Activated CD4-positive, alpha-beta T cell treated with anti-CD3 and anti-CD28 coated beads, Interleukin-2, amount 50 U/mL, for 4 hours (primary cell): ENCODE measurements around the gene SAT1.
A peak's percentile ranks its signal among the peaks of the same experiment; 100 is the strongest.
"Not testable (repeated sequence)": the region's sequence is repeated elsewhere in the genome, so short reads cannot be mapped to it uniquely, and the experiment has no call there.

Experiments
- DNase-seq, 2 experiments: peaks; one replicate each; pipeline ENCODE4 v3.0.0-alpha.2; 2020

Gene SAT1

GRCh38 chrX:23782863-23783588 is at the start of gene SAT1:
SAT1 (plus strand) TSS chrX:23783173; CDS start chrX:23783352, 179 bp downstream.
- peak; percentile 88 to 90 for DNase-seq

GRCh38 chrX:23736030-23736429 is 46.9 kb upstream of the SAT1 start:
- DNase-seq, result no peak

GRCh38 chrX:23737413-23737812 is 45.6 kb upstream of the SAT1 start:
- no peak for DNase-seq

GRCh38 chrX:23742174-23742696 is 40.7 kb upstream of the SAT1 start:
- DNase-seq, result peak in 1 of 2 experiments; percentile 0

GRCh38 chrX:23742697-23743622 is 40.0 kb upstream of the SAT1 start, which contains the start of gene ACOT9:
ACOT9 (minus strand) TSS chrX:23743276; CDS start chrX:23743144, 132 bp downstream.
- DNase-seq, result peak; percentile 26 to 34

- DNase-seq, result not testable (repeated sequence)
Observed at GRCh38 chrX:23743623-23743971, 39.4 kb upstream of the SAT1 start.

GRCh38 chrX:23745786-23746185 is 37.2 kb upstream of the SAT1 start:
- no peak for DNase-seq

GRCh38 chrX:23749129-23749528 is 33.8 kb upstream of the SAT1 start:
- no peak for DNase-seq

GRCh38 chrX:23749576-23749975 is 33.4 kb upstream of the SAT1 start:
- no peak for DNase-seq

- no peak for DNase-seq
Observed at GRCh38 chrX:23752740-23753415, 30.1 kb upstream of the SAT1 start.

GRCh38 chrX:23754664-23755063 is 28.3 kb upstream of the SAT1 start:
- DNase-seq, result no peak

- DNase-seq, result peak; percentile 59 to 61
Observed at GRCh38 chrX:23756165-23756564, 26.8 kb upstream of the SAT1 start.

GRCh38 chrX:23759821-23760220 is 23.2 kb upstream of the SAT1 start:
- no peak for DNase-seq

- no peak for DNase-seq
Observed at GRCh38 chrX:23764188-23764984, 18.6 kb upstream of the SAT1 start.

- DNase-seq, result no peak
Observed at GRCh38 chrX:23765449-23765848, 17.5 kb upstream of the SAT1 start.

GRCh38 chrX:23765868-23766267 is 17.1 kb upstream of the SAT1 start:
- DNase-seq, result no peak

- DNase-seq, result no peak
Observed at GRCh38 chrX:23766650-23767551, 16.1 kb upstream of the SAT1 start.

GRCh38 chrX:23770142-23770541 is 12.8 kb upstream of the SAT1 start:
- no peak for DNase-seq

- DNase-seq, result not testable (repeated sequence)
Observed at GRCh38 chrX:23771086-23771485, 11.9 kb upstream of the SAT1 start.

- DNase-seq, result peak; percentile 33 to 48
Observed at GRCh38 chrX:23773601-23774175, 9.3 kb upstream of the SAT1 start.

GRCh38 chrX:23776363-23776762 is 6.6 kb upstream of the SAT1 start:
- no peak for DNase-seq
